ENCODE data around the gene DTNBP1. TPM values are rescaled to one million over a fixed set of nuclear protein-coding genes. Genes with fewer than 3 reads are reported as not detected.

DTNBP1 gene
- total RNA-seq, 3 donors from 2014 or later: 19.6 to 31.8 (median 25.0) TPM

- intact Hi-C loops (cut with DNase I, micrococcal nuclease): loop anchor here in 1 of 2 donors (10.0 kb wide), 1 partner anchor 124 kb away; no protein-coding TSS in a partner anchor
- no peaks in the 10 kb centered on the region for H3K4me1 ChIP-seq (ENCODE audit: low read depth)
- H3K9me3 ChIP-seq: no peaks in the 10 kb centered on the region
- ATAC-seq (no peak), DNase-seq (peak in 1 of 3 donors; percentile 43)
- H3K4me3 ChIP-seq: no peak overlapping the region
- H3K36me3 ChIP-seq (ENCODE audit: low read depth): no peaks in the 10 kb centered on the region
- TF ChIP-seq CTCF (IDR thresholded peaks at IDR 0.05): no peak
Measured at GRCh38 chr6:15500901-15501825, 161.7 kb downstream of the DTNBP1 start.

DNA sequence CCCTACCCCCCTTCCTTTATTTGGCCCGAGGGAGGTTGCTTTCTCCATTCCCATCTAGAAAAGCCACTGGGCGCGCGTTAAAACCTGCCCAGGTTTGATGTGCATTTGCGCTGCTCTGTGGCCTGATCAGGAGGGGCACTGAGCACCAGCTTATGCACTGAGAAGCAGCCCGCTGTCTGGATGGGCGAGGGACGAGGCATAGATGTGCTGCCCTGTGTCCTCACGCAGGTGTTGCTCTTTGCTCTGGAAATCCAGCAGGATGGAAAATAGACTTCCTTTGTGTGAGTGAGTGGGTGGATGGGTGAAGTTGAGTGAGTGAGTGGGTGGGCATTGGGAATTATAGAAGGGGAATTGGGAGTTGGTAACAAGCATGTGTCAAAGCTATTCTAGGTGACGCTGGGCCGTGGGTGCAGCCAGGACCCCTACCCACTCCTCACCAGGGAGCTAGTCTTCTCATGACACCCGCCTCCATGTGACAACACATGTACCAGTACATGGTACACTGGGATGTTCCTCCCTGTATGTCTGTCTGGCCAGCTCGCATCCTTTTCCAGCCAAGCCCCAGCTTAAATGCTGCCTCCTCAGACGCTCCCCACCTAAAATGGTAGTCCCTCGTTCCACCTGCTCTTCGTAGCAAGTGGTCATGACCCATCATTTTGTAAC, 162.6 kb downstream of the DTNBP1 start:
- ATAC-seq (no peak), DNase-seq (no peak)
- H3K4me3 ChIP-seq: no peak overlapping the region
- TF ChIP-seq CTCF (IDR thresholded peaks at IDR 0.05): no peak
- no peaks in the 10 kb centered on the region for H3K36me3 ChIP-seq (ENCODE audit: low read depth)
- no peaks in the 10 kb centered on the region for H3K4me1 ChIP-seq (ENCODE audit: low read depth)
- intact Hi-C loops (cut with DNase I, micrococcal nuclease): loop anchor here in 1 of 2 donors (10.0 kb wide), 1 partner anchor 125 kb away; no protein-coding TSS in a partner anchor
- no peaks in the 10 kb centered on the region for H3K9me3 ChIP-seq

GRCh38 chr6:15499591-15499990, 163.2 kb downstream of the DTNBP1 start:
- no peak for DNase-seq
- Histone ChIP-seq H3K36me3 (ENCODE audit: low read depth) (no peaks in the 10 kb centered on the region), H3K9me3 (no peaks in the 10 kb centered on the region), H3K4me3 (no peak overlapping the region), H3K4me1 (ENCODE audit: low read depth) (no peaks in the 10 kb centered on the region)
- intact Hi-C loops (cut with DNase I, micrococcal nuclease): no loop called here
- no peak for ATAC-seq
- no peak for TF ChIP-seq CTCF (IDR thresholded peaks at IDR 0.05)

DNA sequence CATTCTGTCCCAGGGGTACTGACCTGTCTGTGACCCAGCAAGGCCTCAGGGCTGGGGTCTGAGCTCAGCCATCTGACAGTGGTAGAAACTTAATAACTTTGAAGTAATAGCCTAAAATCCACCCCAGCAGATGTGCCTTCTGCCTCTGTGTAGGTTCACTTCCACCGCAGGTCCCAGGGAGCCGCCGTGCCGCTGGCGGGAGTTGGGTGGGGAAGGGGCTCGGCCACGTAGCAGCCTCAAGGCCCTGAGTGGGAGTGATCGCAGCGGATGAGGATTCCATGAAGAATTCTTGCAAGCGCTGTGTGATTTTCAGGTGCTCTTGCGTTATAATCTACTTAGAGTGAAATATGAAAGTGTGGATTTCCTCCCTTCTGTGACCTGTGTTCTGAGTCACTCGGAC, 163.7 kb downstream of the DTNBP1 start:
- intact Hi-C loops (cut with DNase I, micrococcal nuclease): no loop called here
- H3K9me3 ChIP-seq: no peaks in the 10 kb centered on the region
- ATAC-seq (no peak), DNase-seq (no peak)
- H3K4me3 ChIP-seq: no peak overlapping the region
- no peaks in the 10 kb centered on the region for H3K36me3 ChIP-seq (ENCODE audit: low read depth)
- no peak for TF ChIP-seq CTCF (IDR thresholded peaks at IDR 0.05)
- H3K4me1 ChIP-seq (ENCODE audit: low read depth): no peaks in the 10 kb centered on the region

- H3K9me3 ChIP-seq: no peaks in the 10 kb centered on the region
- intact Hi-C loops (cut with DNase I, micrococcal nuclease): no loop called here
- peak; percentile 68 for ATAC-seq
- H3K4me3 ChIP-seq: no peak overlapping the region
- H3K4me1 ChIP-seq (ENCODE audit: low read depth): no peaks in the 10 kb centered on the region
- peak in 1 of 3 donors; percentile 46 for DNase-seq
- H3K36me3 ChIP-seq (ENCODE audit: low read depth): no peaks in the 10 kb centered on the region
- TF ChIP-seq CTCF (IDR thresholded peaks at IDR 0.05): no peak
Measured at GRCh38 chr6:15498640-15499039, 164.2 kb downstream of the DTNBP1 start.
